ENCODE results near the gene CCDC170. TPM values are rescaled to one million over a fixed set of nuclear protein-coding genes. Genes with fewer than 3 reads are reported as not detected.
A peak's percentile ranks its signal among the peaks of the same experiment; 100 is the strongest.

Gene CCDC170, protein sequence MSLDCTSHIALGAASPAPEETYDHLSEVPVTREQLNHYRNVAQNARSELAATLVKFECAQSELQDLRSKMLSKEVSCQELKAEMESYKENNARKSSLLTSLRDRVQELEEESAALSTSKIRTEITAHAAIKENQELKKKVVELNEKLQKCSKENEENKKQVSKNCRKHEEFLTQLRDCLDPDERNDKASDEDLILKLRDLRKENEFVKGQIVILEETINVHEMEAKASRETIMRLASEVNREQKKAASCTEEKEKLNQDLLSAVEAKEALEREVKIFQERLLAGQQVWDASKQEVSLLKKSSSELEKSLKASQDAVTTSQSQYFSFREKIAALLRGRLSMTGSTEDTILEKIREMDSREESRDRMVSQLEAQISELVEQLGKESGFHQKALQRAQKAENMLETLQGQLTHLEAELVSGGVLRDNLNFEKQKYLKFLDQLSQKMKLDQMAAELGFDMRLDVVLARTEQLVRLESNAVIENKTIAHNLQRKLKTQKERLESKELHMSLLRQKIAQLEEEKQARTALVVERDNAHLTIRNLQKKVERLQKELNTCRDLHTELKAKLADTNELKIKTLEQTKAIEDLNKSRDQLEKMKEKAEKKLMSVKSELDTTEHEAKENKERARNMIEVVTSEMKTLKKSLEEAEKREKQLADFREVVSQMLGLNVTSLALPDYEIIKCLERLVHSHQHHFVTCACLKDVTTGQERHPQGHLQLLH
- polyA plus RNA-seq (2013), result 0.10 and 0.19 TPM in 2 replicates

GRCh38 chr6:151493804-151494234 is at the start of gene CCDC170:
Gene CCDC170 (plus strand): TSS chr6:151494017. CDS start chr6:151494129, 112 bp downstream.
- H3K4me1 ChIP-seq (ENCODE audit: control insufficient read depth in 1 of 2, insufficient read depth in 2 of 2, low read length in 2 of 2), result peaks cover 0 to 3% of the 10 kb centered on the region in 2 experiments
- no peak within 1 kb of the TSS for H2BK120ac ChIP-seq (ENCODE audit: insufficient read depth, low read length, poor library complexity)
- WGBS (ENCODE audit: extremely low coverage, insufficient coverage, insufficient read length), result no CpG with 5 or more reads among the region's 58 CpGs
- H3K4me3 ChIP-seq (ENCODE audit: low read depth, low read length), result peak within 1 kb of the TSS; percentile 71
- H2BK12ac ChIP-seq (ENCODE audit: low read length), result no peak within 1 kb of the TSS
- H3K79me1 ChIP-seq (ENCODE audit: low read length), result peaks cover 2% of the 10 kb centered on the region
- no peak within 1 kb of the TSS for H2AK5ac ChIP-seq (ENCODE audit: low read length)
- peak within 1 kb of the TSS; percentile 59 for H4K8ac ChIP-seq (ENCODE audit: low read depth, low read length)
- no peak within 1 kb of the TSS for H2BK5ac ChIP-seq (ENCODE audit: low read depth, low read length, poor library complexity)
- H3K18ac ChIP-seq (ENCODE audit: low read length), result no peak within 1 kb of the TSS
- no peak within 1 kb of the TSS for H3K9ac ChIP-seq (ENCODE audit: low read length)
- no peak within 1 kb of the TSS for H3K27ac ChIP-seq (ENCODE audit: low read depth, low read length)
- peak within 1 kb of the TSS; percentile 80 for H3K4me2 ChIP-seq (ENCODE audit: low read length)
- no peaks in the 10 kb centered on the region for H3K9me3 ChIP-seq (ENCODE audit: insufficient read depth, low read depth, low read length)
- no peak within 1 kb of the TSS for H4K12ac ChIP-seq (ENCODE audit: low read depth, low read length)
- H3K27me3 ChIP-seq (ENCODE audit: insufficient read depth, low read length), result peaks cover 16% of the 10 kb centered on the region
- no peaks in the 10 kb centered on the region for H3K79me2 ChIP-seq (ENCODE audit: control insufficient read depth, insufficient read depth, low read length, poor library complexity)
- no peak within 1 kb of the TSS for H3K4ac ChIP-seq (ENCODE audit: low read depth, low read length)
- no peak within 1 kb of the TSS for H3K23ac ChIP-seq (ENCODE audit: low read length)
- H4K91ac ChIP-seq (ENCODE audit: low read depth, low read length), result no peak within 1 kb of the TSS
- H2AFZ ChIP-seq (ENCODE audit: insufficient read depth, low read length, poor library complexity), result peak within 1 kb of the TSS; percentile 32
- peak in 1 of 2 donors; percentile 13 for DNase-seq
- H3K36me3 ChIP-seq (ENCODE audit: control insufficient read depth in 1 of 2, insufficient read depth in 2 of 2, low read length in 2 of 2), result no peaks in the 10 kb centered on the region
- peak within 1 kb of the TSS; percentile 32 for H3K14ac ChIP-seq (ENCODE audit: low read length)

DNA sequence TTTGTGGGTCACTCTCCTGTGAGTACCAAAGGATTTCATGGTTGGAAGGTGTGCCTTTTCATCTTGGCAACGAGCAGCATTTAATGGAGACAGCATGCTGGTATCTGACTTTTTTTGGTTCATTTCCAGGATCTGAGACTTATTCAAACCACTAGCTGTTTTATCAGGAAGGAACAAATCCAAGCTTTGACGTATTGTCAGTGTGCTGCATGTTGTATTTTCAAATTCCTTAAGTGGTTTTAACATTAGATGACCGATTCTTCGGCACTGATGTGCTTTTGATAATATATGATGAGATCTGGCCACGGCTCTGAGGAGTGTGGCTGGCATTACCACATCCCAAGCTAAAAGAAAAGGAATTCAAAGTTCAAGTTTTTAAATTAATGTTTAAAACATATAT is 48.3 kb upstream of the CCDC170 start:
- no peak overlapping the region for H2BK5ac ChIP-seq (ENCODE audit: low read depth, low read length, poor library complexity)
- no peak overlapping the region for H3K4me2 ChIP-seq (ENCODE audit: low read length)
- no peak overlapping the region for H3K23ac ChIP-seq (ENCODE audit: low read length)
- H2AFZ ChIP-seq (ENCODE audit: insufficient read depth, low read length, poor library complexity), result no peak overlapping the region
- peak; percentile 78 to 96 for DNase-seq
- H4K12ac ChIP-seq (ENCODE audit: low read depth, low read length), result no peak overlapping the region
- no peaks in the 10 kb centered on the region for H3K79me2 ChIP-seq (ENCODE audit: control insufficient read depth, insufficient read depth, low read length, poor library complexity)
- H2BK120ac ChIP-seq (ENCODE audit: insufficient read depth, low read length, poor library complexity), result no peak overlapping the region
- no CpG with 5 or more reads among the region's 5 CpGs for WGBS (ENCODE audit: extremely low coverage, insufficient coverage, insufficient read length)
- H2AK5ac ChIP-seq (ENCODE audit: low read length), result no peak overlapping the region
- H3K9me3 ChIP-seq (ENCODE audit: insufficient read depth, low read depth, low read length), result no peaks in the 10 kb centered on the region
- no peak overlapping the region for H2BK12ac ChIP-seq (ENCODE audit: low read length)
- H3K18ac ChIP-seq (ENCODE audit: low read length), result no peak overlapping the region
- no peak overlapping the region for H3K4ac ChIP-seq (ENCODE audit: low read depth, low read length)
- no peak overlapping the region for H3K14ac ChIP-seq (ENCODE audit: low read length)
- H3K36me3 ChIP-seq (ENCODE audit: control insufficient read depth in 1 of 2, insufficient read depth in 2 of 2, low read length in 2 of 2), result peaks cover 4 to 6% of the 10 kb centered on the region in 2 experiments
- no peaks in the 10 kb centered on the region for H3K27me3 ChIP-seq (ENCODE audit: insufficient read depth, low read length)
- no peak overlapping the region for H4K91ac ChIP-seq (ENCODE audit: low read depth, low read length)
- H3K4me1 ChIP-seq (ENCODE audit: control insufficient read depth in 1 of 2, insufficient read depth in 2 of 2, low read length in 2 of 2), result peaks cover 0 to 3% of the 10 kb centered on the region in 2 experiments
- no peak overlapping the region for H3K27ac ChIP-seq (ENCODE audit: low read depth, low read length)
- peaks cover 2% of the 10 kb centered on the region for H3K79me1 ChIP-seq (ENCODE audit: low read length)
- no peak overlapping the region for H4K8ac ChIP-seq (ENCODE audit: low read depth, low read length)
- no peak overlapping the region for H3K9ac ChIP-seq (ENCODE audit: low read length)
- no peak overlapping the region for H3K4me3 ChIP-seq (ENCODE audit: low read depth, low read length)

- no peak overlapping the region for H3K4me2 ChIP-seq (ENCODE audit: low read length)
- no peaks in the 10 kb centered on the region for H3K9me3 ChIP-seq (ENCODE audit: insufficient read depth, low read depth, low read length)
- no peak overlapping the region for H2BK5ac ChIP-seq (ENCODE audit: low read depth, low read length, poor library complexity)
- H2AFZ ChIP-seq (ENCODE audit: insufficient read depth, low read length, poor library complexity), result no peak overlapping the region
- H3K18ac ChIP-seq (ENCODE audit: low read length), result no peak overlapping the region
- H4K12ac ChIP-seq (ENCODE audit: low read depth, low read length), result no peak overlapping the region
- H4K91ac ChIP-seq (ENCODE audit: low read depth, low read length), result no peak overlapping the region
- peaks cover 4% of the 10 kb centered on the region in 2 experiments for H3K36me3 ChIP-seq (ENCODE audit: control insufficient read depth in 1 of 2, insufficient read depth in 2 of 2, low read length in 2 of 2)
- no peaks in the 10 kb centered on the region for H3K27me3 ChIP-seq (ENCODE audit: insufficient read depth, low read length)
- WGBS (ENCODE audit: extremely low coverage, insufficient coverage, insufficient read length), result no CpG with 5 or more reads among the region's 4 CpGs
- no peak overlapping the region for H3K23ac ChIP-seq (ENCODE audit: low read length)
- H3K79me1 ChIP-seq (ENCODE audit: low read length), result peaks cover 5% of the 10 kb centered on the region
- no peak overlapping the region for H2BK120ac ChIP-seq (ENCODE audit: insufficient read depth, low read length, poor library complexity)
- no peak overlapping the region for H2AK5ac ChIP-seq (ENCODE audit: low read length)
- H3K4ac ChIP-seq (ENCODE audit: low read depth, low read length), result no peak overlapping the region
- no peak overlapping the region for H3K9ac ChIP-seq (ENCODE audit: low read length)
- H2BK12ac ChIP-seq (ENCODE audit: low read length), result no peak overlapping the region
- peaks cover 3% of the 10 kb centered on the region for H3K79me2 ChIP-seq (ENCODE audit: control insufficient read depth, insufficient read depth, low read length, poor library complexity)
- no peak overlapping the region for H3K14ac ChIP-seq (ENCODE audit: low read length)
- no peak overlapping the region for H3K27ac ChIP-seq (ENCODE audit: low read depth, low read length)
- H3K4me1 ChIP-seq (ENCODE audit: control insufficient read depth in 1 of 2, insufficient read depth in 2 of 2, low read length in 2 of 2), result peaks cover 0 to 3% of the 10 kb centered on the region in 2 experiments
- no peak overlapping the region for H4K8ac ChIP-seq (ENCODE audit: low read depth, low read length)
- DNase-seq, result no peak
- H3K4me3 ChIP-seq (ENCODE audit: low read depth, low read length), result no peak overlapping the region
Measured at GRCh38 chr6:151447237-151447636, 46.6 kb upstream of the CCDC170 start.

DNA sequence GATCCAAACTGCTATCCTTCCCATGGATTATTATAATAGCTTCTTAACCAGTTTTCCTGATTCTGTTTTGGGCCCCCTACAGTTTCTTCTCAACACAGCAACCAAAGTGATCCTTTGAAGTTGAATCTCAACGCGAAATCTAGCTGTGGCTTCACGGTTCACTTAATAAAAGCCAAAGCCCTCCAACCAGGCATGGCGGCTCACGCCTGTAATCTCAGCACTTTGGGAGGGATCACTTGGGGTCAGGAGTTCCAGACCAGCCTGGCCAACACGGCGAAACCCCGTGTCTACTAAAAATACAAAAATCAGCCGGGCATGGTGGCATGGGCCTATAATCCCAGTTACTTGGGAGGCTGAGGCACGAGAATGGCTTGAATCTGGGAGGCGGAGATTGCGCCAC is 45.2 kb upstream of the CCDC170 start:
- H2BK120ac ChIP-seq (ENCODE audit: insufficient read depth, low read length, poor library complexity), result no peak overlapping the region
- DNase-seq, result no peak
- H3K9ac ChIP-seq (ENCODE audit: low read length), result no peak overlapping the region
- H3K27me3 ChIP-seq (ENCODE audit: insufficient read depth, low read length), result no peaks in the 10 kb centered on the region
- H3K9me3 ChIP-seq (ENCODE audit: insufficient read depth, low read depth, low read length), result no peaks in the 10 kb centered on the region
- WGBS (ENCODE audit: extremely low coverage, insufficient coverage, insufficient read length), result no CpG with 5 or more reads among the region's 12 CpGs
- H2AFZ ChIP-seq (ENCODE audit: insufficient read depth, low read length, poor library complexity), result no peak overlapping the region
- peaks cover 10% of the 10 kb centered on the region for H3K79me1 ChIP-seq (ENCODE audit: low read length)
- H3K4me3 ChIP-seq (ENCODE audit: low read depth, low read length), result no peak overlapping the region
- H2BK12ac ChIP-seq (ENCODE audit: low read length), result no peak overlapping the region
- H3K27ac ChIP-seq (ENCODE audit: low read depth, low read length), result no peak overlapping the region
- peaks cover 2 to 4% of the 10 kb centered on the region in 2 experiments for H3K36me3 ChIP-seq (ENCODE audit: control insufficient read depth in 1 of 2, insufficient read depth in 2 of 2, low read length in 2 of 2)
- no peak overlapping the region for H2AK5ac ChIP-seq (ENCODE audit: low read length)
- H3K23ac ChIP-seq (ENCODE audit: low read length), result no peak overlapping the region
- peaks cover 9% of the 10 kb centered on the region for H3K79me2 ChIP-seq (ENCODE audit: control insufficient read depth, insufficient read depth, low read length, poor library complexity)
- no peak overlapping the region for H3K4me2 ChIP-seq (ENCODE audit: low read length)
- H3K4ac ChIP-seq (ENCODE audit: low read depth, low read length), result no peak overlapping the region
- H4K8ac ChIP-seq (ENCODE audit: low read depth, low read length), result no peak overlapping the region
- H4K91ac ChIP-seq (ENCODE audit: low read depth, low read length), result no peak overlapping the region
- no peak overlapping the region for H3K14ac ChIP-seq (ENCODE audit: low read length)
- H4K12ac ChIP-seq (ENCODE audit: low read depth, low read length), result no peak overlapping the region
- no peak overlapping the region for H3K18ac ChIP-seq (ENCODE audit: low read length)
- H3K4me1 ChIP-seq (ENCODE audit: control insufficient read depth in 1 of 2, insufficient read depth in 2 of 2, low read length in 2 of 2), result peaks cover 0 to 3% of the 10 kb centered on the region in 2 experiments
- H2BK5ac ChIP-seq (ENCODE audit: low read depth, low read length, poor library complexity), result no peak overlapping the region
